ENCODE results near the gene ZER1. TPM values are rescaled to one million over a fixed set of nuclear protein-coding genes. Genes with fewer than 3 reads are reported as not detected.

Gene ZER1
- total and polyA plus RNA-seq, 2 of the 8 experiments (the other 6 are each of a cell fraction or from before 2014, with no cell fraction given): 20.5 to 26.6 TPM

- TF ChIP-seq MAX (IDR thresholded peaks at IDR 0.05): no peak
- TF ChIP-seq SIX5 (IDR thresholded peaks at IDR 0.05; ENCODE audit: low read depth, low read length): no peak
- TF ChIP-seq BACH1 (IDR thresholded peaks at IDR 0.05; ENCODE audit: low read length): no peak
- TF ChIP-seq POLR2A (IDR thresholded peaks at IDR 0.05; ENCODE audit: control extremely low read depth in 1 of 2, low read depth in 2 of 2, low read length in 2 of 2): no peak
- no peak for TF ChIP-seq ATF2 (IDR thresholded peaks at IDR 0.05; ENCODE audit: low read length)
- TF ChIP-seq YY1 (IDR thresholded peaks at IDR 0.05; ENCODE audit: low read depth, low read length): no peak
Measured at GRCh38 chr9:128762671-128763449, 8.9 kb downstream of the ZER1 start (continued).
